ENCODE measurements around the gene NLRP7.
"Not testable (repeated sequence)": the region's sequence is repeated elsewhere in the genome, so short reads cannot be mapped to it uniquely, and the experiment has no call there.

The NLRP7 gene

GRCh38 chr19:54918499-54918898, 28.8 kb downstream of the NLRP7 start:
- DNase-seq, result no peak

GRCh38 chr19:54916822-54917221, 30.5 kb downstream of the NLRP7 start:
- DNase-seq, result peak; percentile 82

- not testable (repeated sequence) for DNase-seq
These were observed 39.4 kb downstream of the NLRP7 start for GRCh38 chr19:54907899-54908298.

GRCh38 chr19:54906819-54907218, 40.5 kb downstream of the NLRP7 start:
- no peak for DNase-seq

- DNase-seq, result peak; percentile 63
These were observed 41.4 kb downstream of the NLRP7 start, which contains the start of gene NCR1 for GRCh38 chr19:54905803-54906511. Gene NCR1, plus strand, starts transcription at chr19:54906148. Its CDS starts 40 bp downstream, at chr19:54906188.

- DNase-seq, result no peak
These were observed 41.9 kb downstream of the NLRP7 start for GRCh38 chr19:54905421-54905802.

GRCh38 chr19:54904261-54904660, 43.1 kb downstream of the NLRP7 start:
- not testable (repeated sequence) for DNase-seq

GRCh38 chr19:54903303-54903702, 44.0 kb downstream of the NLRP7 start:
- no peak for DNase-seq

GRCh38 chr19:54902061-54902460, 45.3 kb downstream of the NLRP7 start:
- DNase-seq, result no peak

GRCh38 chr19:54901153-54901552, 46.2 kb downstream of the NLRP7 start:
- peak; percentile 94 for DNase-seq

- not testable (repeated sequence) for DNase-seq
These were observed 47.7 kb downstream of the NLRP7 start for GRCh38 chr19:54899646-54900045.

- DNase-seq, result not testable (repeated sequence)
These were observed 48.6 kb downstream of the NLRP7 start for GRCh38 chr19:54898685-54899084.

- no peak for DNase-seq
These were observed 51.3 kb downstream of the NLRP7 start for GRCh38 chr19:54896036-54896435.

- DNase-seq, result not testable (repeated sequence)
These were observed 53.2 kb downstream of the NLRP7 start for GRCh38 chr19:54894106-54894505.

GRCh38 chr19:54893406-54893805, 53.9 kb downstream of the NLRP7 start:
- no peak for DNase-seq

GRCh38 chr19:54889566-54889965, 57.8 kb downstream of the NLRP7 start:
- no peak for DNase-seq

- peak; percentile 71 for DNase-seq
These were observed 59.1 kb downstream of the NLRP7 start for GRCh38 chr19:54888239-54888638.

GRCh38 chr19:54883228-54883627, 64.1 kb downstream of the NLRP7 start:
- no peak for DNase-seq

- peak; percentile 82 for DNase-seq
These were observed 64.6 kb downstream of the NLRP7 start for GRCh38 chr19:54882758-54883157.

GRCh38 chr19:54881884-54882283, 65.4 kb downstream of the NLRP7 start:
- no peak for DNase-seq

GRCh38 chr19:54877471-54877870, 69.9 kb downstream of the NLRP7 start:
- DNase-seq, result peak; percentile 31

GRCh38 chr19:54875506-54875905, 71.8 kb downstream of the NLRP7 start:
- peak; percentile 94 for DNase-seq

- peak; percentile 54 for DNase-seq
These were observed 73.3 kb downstream of the NLRP7 start, which contains the start of gene FCAR for GRCh38 chr19:54873990-54874389. Gene FCAR, plus strand, starts transcription at chr19:54874235. Its CDS starts 55 bp downstream, at chr19:54874290.
